Activated CD8-positive, alpha-beta memory T cell treated with anti-CD3 and anti-CD28 coated beads, Interleukin-2, amount 50 U/mL, for 1 hour (primary cell): ENCODE measurements around the gene RAB3IP.
"Not testable (repeated sequence)": the region's sequence is repeated elsewhere in the genome, so short reads cannot be mapped to it uniquely, and the experiment has no call there.

Source experiments
- DNase-seq: peaks from one replicate; pipeline ENCODE4 v3.0.0-alpha.2; 2020; ENCODE audit errors: extremely low read depth

The RAB3IP gene

DNA sequence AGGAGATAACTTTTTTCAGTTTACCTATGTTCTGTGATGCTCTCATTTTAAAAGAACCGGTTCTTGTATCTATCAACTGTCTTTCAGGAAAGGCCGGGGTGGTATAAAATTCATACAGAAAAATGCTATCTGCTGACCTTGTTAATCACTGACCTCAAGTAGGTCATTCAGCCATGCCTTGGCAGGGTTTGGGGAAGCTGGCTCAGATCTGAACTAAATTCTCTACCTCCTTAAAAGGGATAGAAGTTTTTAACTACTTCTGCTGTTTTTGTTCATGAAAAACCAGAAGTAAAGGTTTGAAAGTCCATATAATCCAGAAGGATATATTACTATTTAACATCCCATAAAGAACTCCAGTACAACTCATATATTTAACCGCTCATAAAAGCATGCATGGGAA, 96.4 kb downstream of the RAB3IP start:
- DNase-seq = no peak

DNA sequence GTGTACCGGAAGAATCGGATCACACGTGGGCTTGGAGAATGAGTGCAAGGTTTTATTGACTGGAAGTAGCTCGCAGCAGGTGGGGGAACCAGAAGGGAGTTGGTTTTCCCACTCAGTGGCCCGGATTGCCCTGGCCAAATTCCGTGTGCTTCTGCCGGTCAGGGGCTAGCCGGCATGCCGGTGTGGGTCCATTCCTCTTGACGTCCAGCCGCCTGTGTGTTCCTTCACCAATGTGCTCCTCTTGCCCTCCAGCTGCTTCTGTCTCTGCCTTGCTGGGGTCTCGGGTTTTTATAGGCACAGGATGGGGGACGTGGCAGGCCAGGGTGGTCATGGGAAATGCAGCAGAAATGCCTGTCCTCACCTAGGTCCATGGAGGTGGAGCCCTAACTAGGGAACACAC, 97.4 kb downstream of the RAB3IP start:
- no peak for DNase-seq

DNA sequence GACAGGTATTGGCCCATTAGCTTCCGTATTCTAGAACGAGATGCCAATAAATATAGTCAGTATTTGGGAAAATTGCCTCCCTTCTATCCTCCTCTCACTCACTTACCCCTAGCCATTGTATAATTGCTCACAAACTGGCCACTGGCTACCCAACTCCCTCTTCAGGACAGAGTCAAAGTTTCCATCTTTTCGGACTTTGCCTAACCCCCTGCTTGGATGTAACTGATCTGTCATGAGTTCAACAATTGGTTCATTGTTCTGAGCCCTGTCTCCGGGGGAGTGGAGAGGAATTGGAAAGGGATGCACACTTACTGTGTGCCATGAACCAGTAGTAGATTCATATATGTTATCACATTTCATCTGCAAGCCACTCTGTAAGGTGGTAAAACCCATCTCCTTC, 98.5 kb downstream of the RAB3IP start:
- DNase-seq = no peak

DNA sequence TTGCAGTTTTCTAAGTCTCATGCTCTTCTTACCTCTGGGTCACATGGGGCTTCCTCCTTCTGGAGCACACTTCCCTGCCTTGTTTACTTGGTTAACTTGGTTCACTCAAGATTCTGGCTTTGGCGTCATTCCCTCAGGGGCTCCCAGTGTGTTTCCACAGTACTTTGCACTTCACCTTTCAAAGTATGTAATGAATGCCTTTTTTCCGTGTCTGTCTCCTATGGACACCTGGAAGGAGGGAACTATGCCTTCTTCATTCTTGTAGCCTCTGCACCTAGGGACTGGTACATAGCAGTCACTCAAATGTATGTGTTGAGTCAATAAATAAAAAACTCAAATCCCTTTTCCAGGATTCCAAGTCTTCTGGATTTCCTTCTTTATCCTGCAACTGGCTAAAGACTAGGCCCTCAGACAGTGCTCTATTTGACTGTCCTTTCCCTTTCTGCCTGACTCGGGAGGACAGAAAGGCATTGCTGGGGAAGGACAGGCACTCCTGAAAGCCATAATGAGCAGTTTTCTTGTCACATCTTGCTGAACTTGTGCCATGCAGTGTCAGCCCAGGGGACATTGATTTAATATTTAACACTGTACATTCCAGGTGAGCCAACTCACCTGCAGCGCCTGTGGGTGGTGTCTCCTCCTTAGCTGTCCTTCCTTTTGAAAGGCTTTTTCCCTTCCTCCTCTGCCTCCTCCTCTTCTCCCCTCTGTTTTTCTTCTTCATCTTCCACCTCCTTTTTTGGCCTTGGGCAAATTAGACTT, 99.2 kb downstream of the RAB3IP start:
- no peak for DNase-seq

DNA sequence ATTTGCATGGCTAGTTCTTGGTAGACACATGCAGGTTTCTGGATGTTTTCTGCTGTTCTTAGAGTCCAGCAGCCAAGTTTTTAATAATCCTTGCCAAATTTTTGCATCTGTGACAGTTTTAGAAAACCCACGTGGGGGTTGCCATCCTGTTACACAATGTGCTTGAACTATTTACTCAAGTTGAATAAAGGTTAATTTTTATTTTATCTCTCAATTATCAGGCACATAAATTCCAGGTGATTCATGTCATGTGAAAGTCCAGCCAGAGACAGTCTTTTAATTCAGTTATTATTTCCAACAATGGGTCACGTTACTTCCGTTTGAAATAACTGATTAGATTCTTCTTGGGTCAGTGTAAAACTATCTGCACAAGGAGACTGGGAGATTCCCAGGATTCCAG, 102.1 kb downstream of the RAB3IP start:
- no peak for DNase-seq

DNA sequence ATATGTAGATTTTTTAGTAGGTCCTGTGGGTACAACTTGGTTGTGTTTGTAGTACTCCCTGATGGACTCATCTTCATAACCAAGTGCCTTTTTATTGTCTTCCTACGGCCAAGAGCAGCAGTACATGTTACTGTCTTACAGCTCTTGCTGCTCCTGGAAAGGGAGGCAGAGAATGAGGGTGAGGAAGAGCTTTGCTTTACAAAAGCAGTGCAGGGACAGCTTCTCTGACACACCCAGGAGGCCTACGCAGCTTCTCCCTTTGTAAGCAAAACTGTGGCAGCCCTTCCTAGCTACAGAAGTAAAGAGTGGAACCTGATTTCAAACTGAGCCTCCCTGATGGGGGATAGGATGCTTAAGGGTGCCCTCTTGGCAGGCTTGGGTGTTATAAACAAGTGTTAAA, 104.9 kb downstream of the RAB3IP start:
- no peak for DNase-seq

DNA sequence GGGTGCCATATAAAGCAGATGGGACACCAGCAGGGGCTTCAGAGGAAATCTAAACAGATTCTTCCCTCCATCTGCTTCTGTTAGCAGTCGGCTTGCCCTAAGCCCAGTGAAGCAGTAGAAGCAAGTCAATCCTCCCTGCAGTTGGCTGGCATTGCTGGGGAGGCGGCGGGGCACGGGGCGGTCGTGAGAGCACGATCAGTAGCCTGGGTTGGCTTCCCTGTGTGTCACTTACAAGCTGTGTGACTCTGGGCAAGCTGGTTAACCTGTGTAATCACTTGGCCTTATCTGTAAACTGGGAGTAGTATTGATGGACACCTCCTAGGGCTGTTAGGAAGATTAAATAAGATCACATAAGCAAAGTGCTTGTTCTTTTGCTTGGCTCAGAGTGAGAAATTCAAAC, 105.8 kb downstream of the RAB3IP start:
- no peak for DNase-seq

DNA sequence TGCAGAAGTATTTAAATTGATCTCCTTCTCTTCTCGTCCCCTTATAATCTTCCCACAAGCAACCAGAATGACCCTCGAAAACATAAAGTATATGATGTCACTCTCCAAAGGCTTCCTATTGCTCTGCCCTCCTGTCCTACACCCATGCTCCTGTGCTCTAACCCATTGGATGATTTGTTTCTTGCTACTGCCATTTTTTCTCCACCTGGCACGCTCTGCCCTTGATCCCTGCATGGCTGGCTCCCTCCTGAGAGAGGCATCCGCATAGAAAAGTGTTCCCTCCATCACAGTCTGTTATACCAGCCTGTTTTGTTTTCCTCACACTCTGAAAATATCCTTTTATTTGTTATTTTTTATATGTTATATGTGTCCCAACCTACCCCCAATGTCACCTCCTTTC, 106.2 kb downstream of the RAB3IP start:
- DNase-seq = no peak

DNA sequence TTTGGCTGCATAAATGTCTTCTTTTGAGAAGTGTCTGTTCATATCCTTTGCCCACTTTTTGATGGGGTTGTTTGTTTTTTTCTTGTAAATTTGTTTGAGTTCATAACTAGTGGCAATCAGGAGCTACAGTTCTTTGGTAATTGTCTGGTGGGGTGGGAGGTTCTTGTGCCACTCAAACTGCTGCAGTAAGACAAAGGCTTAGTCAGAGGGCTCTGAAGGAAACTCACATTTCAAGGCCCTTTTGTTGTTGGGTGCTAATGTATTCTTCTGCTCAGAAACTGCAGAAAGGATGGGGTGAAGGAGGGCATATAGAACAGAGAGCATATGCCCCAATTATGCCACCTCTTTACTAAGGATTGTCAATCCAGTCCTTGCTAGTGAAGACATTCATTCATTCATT, 108.3 kb downstream of the RAB3IP start:
- no peak for DNase-seq

DNA sequence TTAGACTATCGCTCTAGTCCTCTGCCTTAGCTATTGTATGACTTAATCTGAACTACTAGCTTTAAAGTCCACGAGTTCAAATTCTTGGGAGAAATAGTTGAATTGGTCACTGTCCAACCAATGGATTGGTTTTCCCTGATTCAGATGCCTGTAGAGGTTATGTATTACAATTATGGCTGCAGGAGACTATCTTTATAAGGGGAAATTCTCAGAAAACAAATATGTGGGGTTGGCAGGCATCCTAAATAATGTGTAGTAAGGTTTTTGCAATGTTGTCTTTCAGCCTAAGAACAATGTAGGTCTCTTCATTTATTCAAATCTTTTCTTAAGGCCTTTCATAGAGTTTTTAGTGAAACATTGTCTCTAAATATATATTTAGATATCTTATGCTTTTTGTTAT, 113.3 kb downstream of the RAB3IP start:
- no peak for DNase-seq

DNA sequence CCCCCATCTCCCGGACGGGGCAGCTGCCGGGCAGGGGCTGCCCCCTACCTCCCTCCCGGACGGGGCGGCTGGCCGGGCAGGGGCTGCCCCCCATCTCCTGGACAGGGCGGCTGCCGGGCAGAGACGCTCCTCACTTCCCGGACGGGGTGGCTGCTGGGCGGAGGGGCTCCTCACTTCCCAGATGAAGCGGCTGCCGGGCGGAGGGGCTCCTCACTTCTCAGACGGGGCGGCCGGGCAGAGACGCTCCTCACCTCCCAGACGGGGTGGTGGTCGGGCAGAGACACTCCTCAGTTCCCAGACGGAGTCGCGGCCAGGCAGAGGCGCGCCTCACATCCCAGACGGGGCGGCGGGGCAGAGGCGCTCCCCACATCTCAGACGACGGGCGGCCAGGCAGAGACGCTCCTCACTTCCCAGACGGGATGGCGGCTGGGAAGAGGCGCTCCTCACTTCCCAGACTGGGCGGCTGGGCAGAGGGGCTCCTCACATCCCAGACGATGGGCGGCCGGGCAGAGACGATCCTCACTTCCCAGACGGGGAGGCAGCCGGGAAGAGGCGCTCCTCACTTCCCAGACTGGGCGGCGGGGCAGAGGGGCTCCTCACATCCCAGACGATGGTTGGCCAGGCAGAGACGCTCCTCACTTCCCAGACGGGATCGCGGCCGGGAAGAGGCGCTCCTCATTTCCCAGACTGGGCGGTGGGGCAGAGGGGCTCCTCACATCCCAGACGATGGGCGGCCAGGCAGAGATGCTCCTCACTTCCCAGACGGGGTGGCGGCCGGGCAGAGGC, 114.7 kb downstream of the RAB3IP start:
- DNase-seq = not testable (repeated sequence)

DNA sequence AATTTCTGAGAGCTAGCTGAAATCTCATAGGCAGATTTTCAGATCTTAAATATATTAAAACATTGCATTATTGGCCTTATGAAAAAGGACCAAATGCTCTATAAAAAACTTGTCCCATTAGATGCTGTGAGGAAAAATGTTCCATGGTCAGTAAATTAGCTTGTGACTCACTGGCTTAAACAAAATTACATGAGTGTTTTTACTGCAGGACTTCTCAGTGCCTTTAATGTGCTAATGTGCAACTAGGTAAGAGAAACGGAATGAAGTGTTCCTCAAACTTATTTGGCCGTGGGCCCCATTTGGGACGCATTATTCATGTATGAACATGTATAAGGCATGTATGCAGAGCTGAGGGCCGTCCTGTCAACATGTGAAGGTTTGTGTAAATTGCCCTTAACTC, 128.0 kb downstream of the RAB3IP start:
- no peak for DNase-seq

DNA sequence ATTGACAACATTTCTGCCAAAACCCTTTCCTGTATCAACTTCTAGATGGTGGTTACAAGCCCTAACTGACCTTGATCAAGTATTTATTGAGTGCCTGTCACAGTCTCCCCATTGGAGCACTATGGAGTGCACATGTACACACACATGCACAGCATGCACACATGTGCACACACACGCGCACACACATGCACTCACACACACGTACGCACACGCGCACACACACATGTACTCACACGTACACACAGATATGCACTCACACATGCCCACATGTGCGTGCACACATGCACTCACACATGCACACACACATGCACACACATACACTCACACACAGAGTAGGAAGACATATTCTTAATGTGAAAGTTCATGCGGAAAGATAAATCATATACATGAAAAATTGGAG, 130.0 kb downstream of the RAB3IP start:
- no peak for DNase-seq

DNA sequence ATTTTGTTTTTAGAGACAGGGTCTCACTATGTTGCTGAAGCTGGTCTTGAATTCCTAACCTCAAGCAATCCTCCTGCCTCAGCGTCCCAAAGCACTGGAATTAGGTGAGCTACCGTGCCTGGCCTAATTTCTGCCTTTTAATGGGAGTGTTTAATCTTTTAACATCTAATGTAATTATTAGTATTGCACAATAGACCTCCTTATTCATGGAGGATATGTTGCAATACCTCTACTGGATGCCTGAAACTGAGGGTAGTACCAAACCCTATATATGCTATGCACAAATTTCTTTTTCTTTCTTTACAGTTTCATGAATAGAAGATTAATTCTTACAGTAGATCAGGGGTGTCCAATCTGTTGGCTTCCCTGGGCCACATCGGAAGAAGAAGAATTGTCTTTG, 134.1 kb downstream of the RAB3IP start:
- no peak for DNase-seq
